HL-60 (cell line): Measurements from ENCODE around the gene TBC1D26.

Experiments used
- POLR2AphosphoS5 ChIP-seq: IDR thresholded peaks from 2 replicates; pipeline ENCODE4 v1.6.1; 2012; ENCODE audit warnings: low read depth
- TF ChIP-seq, protein P1 (sequence below): IDR thresholded peaks from one replicate; pipeline ENCODE4 v1.5.1; 2011; ENCODE audit warnings: low read length, control low read depth, inconsistent platforms; ENCODE audit not compliant: insufficient read depth
- TF ChIP-seq, protein P2 (sequence below): IDR thresholded peaks from 2 replicates; pipeline ENCODE4 v1.6.1; 2012; ENCODE audit warnings: low read depth; ENCODE audit not compliant: insufficient replicate concordance

DNA sequence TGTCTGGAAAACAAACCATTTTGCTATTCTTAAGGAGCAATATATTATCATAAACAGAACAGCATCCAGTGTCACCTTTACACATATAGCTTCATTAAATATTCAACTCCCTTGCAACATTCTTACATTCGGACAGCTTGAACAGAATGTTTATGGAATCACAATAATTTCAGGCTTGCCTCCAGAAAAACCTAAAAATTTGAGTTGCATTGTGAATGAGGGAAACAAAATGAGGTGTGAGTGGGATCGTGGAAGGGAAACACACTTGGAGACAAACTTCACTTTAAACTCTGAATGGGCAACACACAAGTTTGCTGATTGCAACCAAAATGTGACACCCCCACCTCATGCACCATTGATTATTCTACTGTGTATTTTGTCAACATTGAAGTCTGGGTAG is 51.4 kb downstream of the TBC1D26 start:
- TF ChIP-seq, protein P1, sequence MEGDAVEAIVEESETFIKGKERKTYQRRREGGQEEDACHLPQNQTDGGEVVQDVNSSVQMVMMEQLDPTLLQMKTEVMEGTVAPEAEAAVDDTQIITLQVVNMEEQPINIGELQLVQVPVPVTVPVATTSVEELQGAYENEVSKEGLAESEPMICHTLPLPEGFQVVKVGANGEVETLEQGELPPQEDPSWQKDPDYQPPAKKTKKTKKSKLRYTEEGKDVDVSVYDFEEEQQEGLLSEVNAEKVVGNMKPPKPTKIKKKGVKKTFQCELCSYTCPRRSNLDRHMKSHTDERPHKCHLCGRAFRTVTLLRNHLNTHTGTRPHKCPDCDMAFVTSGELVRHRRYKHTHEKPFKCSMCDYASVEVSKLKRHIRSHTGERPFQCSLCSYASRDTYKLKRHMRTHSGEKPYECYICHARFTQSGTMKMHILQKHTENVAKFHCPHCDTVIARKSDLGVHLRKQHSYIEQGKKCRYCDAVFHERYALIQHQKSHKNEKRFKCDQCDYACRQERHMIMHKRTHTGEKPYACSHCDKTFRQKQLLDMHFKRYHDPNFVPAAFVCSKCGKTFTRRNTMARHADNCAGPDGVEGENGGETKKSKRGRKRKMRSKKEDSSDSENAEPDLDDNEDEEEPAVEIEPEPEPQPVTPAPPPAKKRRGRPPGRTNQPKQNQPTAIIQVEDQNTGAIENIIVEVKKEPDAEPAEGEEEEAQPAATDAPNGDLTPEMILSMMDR: no peak
- no peak for TF ChIP-seq POLR2AphosphoS5
- TF ChIP-seq, protein P2, sequence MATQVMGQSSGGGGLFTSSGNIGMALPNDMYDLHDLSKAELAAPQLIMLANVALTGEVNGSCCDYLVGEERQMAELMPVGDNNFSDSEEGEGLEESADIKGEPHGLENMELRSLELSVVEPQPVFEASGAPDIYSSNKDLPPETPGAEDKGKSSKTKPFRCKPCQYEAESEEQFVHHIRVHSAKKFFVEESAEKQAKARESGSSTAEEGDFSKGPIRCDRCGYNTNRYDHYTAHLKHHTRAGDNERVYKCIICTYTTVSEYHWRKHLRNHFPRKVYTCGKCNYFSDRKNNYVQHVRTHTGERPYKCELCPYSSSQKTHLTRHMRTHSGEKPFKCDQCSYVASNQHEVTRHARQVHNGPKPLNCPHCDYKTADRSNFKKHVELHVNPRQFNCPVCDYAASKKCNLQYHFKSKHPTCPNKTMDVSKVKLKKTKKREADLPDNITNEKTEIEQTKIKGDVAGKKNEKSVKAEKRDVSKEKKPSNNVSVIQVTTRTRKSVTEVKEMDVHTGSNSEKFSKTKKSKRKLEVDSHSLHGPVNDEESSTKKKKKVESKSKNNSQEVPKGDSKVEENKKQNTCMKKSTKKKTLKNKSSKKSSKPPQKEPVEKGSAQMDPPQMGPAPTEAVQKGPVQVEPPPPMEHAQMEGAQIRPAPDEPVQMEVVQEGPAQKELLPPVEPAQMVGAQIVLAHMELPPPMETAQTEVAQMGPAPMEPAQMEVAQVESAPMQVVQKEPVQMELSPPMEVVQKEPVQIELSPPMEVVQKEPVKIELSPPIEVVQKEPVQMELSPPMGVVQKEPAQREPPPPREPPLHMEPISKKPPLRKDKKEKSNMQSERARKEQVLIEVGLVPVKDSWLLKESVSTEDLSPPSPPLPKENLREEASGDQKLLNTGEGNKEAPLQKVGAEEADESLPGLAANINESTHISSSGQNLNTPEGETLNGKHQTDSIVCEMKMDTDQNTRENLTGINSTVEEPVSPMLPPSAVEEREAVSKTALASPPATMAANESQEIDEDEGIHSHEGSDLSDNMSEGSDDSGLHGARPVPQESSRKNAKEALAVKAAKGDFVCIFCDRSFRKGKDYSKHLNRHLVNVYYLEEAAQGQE: no peak
